ENCODE results near the gene IER2. TPM values are rescaled to one million over a fixed set of nuclear protein-coding genes. Genes with fewer than 3 reads are reported as not detected.
A peak's percentile ranks its signal among the peaks of the same experiment; 100 is the strongest.

Gene IER2
- total and polyA plus RNA-seq, 9 of the 15 experiments (the other 6 are each of a cell fraction or from before 2014, with no cell fraction given): 4.5 to 205 (median 23.7) TPM

DNA sequence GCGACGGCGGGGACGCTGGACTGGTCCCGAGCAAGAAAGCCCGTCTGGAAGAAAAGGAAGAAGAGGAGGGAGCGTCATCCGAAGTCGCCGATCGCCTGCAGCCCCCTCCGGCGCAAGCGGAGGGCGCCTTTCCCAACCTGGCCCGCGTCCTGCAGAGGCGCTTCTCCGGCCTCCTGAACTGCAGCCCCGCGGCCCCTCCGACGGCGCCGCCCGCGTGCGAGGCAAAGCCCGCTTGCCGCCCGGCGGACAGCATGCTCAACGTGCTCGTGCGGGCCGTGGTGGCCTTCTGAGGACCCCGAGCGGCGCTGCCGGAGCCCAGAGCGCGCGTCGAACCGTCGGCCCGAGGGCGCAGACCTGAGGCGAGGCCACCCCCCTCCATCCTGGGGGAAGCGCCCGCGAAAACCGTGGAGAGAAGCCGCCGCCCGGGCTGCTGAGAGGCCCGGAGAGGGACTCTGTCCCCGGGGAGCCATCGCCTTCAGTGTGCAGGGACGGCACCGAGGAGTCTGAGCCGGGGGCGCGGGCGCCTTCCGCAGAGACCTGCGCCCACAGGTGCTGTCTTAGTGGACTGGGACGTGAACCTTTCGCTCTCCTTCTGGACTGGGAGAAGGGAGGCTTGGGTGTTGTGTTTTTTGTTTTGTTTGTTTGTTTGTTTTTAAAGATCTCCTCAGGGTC, 3.5 kb downstream of the IER2 start (continued):
- TF ChIP-seq, protein P1, sequence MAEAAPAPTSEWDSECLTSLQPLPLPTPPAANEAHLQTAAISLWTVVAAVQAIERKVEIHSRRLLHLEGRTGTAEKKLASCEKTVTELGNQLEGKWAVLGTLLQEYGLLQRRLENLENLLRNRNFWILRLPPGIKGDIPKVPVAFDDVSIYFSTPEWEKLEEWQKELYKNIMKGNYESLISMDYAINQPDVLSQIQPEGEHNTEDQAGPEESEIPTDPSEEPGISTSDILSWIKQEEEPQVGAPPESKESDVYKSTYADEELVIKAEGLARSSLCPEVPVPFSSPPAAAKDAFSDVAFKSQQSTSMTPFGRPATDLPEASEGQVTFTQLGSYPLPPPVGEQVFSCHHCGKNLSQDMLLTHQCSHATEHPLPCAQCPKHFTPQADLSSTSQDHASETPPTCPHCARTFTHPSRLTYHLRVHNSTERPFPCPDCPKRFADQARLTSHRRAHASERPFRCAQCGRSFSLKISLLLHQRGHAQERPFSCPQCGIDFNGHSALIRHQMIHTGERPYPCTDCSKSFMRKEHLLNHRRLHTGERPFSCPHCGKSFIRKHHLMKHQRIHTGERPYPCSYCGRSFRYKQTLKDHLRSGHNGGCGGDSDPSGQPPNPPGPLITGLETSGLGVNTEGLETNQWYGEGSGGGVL (CRISPR knock-in tag; IDR thresholded peaks at IDR 0.05): no peak
- TF ChIP-seq, protein P2, sequence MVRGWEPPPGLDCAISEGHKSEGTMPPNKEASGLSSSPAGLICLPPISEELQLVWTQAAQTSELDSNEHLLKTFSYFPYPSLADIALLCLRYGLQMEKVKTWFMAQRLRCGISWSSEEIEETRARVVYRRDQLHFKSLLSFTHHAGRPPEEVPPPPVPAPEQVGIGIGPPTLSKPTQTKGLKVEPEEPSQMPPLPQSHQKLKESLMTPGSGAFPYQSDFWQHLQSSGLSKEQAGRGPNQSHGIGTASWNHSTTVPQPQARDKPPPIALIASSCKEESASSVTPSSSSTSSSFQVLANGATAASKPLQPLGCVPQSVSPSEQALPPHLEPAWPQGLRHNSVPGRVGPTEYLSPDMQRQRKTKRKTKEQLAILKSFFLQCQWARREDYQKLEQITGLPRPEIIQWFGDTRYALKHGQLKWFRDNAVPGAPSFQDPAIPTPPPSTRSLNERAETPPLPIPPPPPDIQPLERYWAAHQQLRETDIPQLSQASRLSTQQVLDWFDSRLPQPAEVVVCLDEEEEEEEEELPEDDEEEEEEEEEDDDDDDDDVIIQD (CRISPR knock-in tag; IDR thresholded peaks at IDR 0.05): no peak
- TF ChIP-seq ZNF282 (CRISPR knock-in tag; IDR thresholded peaks at IDR 0.05) (no peak), CHD4 (IDR thresholded peaks at IDR 0.05; ENCODE audit: insufficient read depth, insufficient replicate concordance, low read depth, low read length, poor library complexity, severe bottlenecking) (no peak), MCM5 (IDR thresholded peaks at IDR 0.05; ENCODE audit: low read depth) (no peak), MCM7 (IDR thresholded peaks at IDR 0.05) (no peak), ZNF23 (CRISPR knock-in tag; IDR thresholded peaks at IDR 0.05) (no peak), CREM (IDR thresholded peaks at IDR 0.05; ENCODE audit: low read depth) (peak; percentile 86), SMARCC2 (IDR thresholded peaks at IDR 0.05; ENCODE audit: low read depth) (no peak), NFXL1 (CRISPR knock-in tag; IDR thresholded peaks at IDR 0.05) (no peak), BMI1 (IDR thresholded peaks at IDR 0.05; ENCODE audit: low read length) (no peak), SRSF7 (optimal IDR thresholded peaks at IDR 0.05; ENCODE audit: low read depth, low read length) (peak; percentile 92), PYGO2 (tag; IDR thresholded peaks at IDR 0.05) (no peak), TAF7 (tag; IDR thresholded peaks at IDR 0.05) (no peak), ZSCAN29 (IDR thresholded peaks at IDR 0.05) (no peak)
- TF ChIP-seq, protein P3, sequence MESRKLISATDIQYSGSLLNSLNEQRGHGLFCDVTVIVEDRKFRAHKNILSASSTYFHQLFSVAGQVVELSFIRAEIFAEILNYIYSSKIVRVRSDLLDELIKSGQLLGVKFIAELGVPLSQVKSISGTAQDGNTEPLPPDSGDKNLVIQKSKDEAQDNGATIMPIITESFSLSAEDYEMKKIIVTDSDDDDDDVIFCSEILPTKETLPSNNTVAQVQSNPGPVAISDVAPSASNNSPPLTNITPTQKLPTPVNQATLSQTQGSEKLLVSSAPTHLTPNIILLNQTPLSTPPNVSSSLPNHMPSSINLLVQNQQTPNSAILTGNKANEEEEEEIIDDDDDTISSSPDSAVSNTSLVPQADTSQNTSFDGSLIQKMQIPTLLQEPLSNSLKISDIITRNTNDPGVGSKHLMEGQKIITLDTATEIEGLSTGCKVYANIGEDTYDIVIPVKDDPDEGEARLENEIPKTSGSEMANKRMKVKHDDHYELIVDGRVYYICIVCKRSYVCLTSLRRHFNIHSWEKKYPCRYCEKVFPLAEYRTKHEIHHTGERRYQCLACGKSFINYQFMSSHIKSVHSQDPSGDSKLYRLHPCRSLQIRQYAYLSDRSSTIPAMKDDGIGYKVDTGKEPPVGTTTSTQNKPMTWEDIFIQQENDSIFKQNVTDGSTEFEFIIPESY (CRISPR knock-in tag; IDR thresholded peaks at IDR 0.05): no peak
- TF ChIP-seq, protein P4, sequence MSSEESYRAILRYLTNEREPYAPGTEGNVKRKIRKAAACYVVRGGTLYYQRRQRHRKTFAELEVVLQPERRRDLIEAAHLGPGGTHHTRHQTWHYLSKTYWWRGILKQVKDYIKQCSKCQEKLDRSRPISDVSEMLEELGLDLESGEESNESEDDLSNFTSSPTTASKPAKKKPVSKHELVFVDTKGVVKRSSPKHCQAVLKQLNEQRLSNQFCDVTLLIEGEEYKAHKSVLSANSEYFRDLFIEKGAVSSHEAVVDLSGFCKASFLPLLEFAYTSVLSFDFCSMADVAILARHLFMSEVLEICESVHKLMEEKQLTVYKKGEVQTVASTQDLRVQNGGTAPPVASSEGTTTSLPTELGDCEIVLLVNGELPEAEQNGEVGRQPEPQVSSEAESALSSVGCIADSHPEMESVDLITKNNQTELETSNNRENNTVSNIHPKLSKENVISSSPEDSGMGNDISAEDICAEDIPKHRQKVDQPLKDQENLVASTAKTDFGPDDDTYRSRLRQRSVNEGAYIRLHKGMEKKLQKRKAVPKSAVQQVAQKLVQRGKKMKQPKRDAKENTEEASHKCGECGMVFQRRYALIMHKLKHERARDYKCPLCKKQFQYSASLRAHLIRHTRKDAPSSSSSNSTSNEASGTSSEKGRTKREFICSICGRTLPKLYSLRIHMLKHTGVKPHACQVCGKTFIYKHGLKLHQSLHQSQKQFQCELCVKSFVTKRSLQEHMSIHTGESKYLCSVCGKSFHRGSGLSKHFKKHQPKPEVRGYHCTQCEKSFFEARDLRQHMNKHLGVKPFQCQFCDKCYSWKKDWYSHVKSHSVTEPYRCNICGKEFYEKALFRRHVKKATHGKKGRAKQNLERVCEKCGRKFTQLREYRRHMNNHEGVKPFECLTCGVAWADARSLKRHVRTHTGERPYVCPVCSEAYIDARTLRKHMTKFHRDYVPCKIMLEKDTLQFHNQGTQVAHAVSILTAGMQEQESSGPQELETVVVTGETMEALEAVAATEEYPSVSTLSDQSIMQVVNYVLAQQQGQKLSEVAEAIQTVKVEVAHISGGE (CRISPR knock-in tag; IDR thresholded peaks at IDR 0.05): peak in 1 of 3 experiments; percentile 45; a peak in 1 of 6 replicates
- TF ChIP-seq, protein P5, sequence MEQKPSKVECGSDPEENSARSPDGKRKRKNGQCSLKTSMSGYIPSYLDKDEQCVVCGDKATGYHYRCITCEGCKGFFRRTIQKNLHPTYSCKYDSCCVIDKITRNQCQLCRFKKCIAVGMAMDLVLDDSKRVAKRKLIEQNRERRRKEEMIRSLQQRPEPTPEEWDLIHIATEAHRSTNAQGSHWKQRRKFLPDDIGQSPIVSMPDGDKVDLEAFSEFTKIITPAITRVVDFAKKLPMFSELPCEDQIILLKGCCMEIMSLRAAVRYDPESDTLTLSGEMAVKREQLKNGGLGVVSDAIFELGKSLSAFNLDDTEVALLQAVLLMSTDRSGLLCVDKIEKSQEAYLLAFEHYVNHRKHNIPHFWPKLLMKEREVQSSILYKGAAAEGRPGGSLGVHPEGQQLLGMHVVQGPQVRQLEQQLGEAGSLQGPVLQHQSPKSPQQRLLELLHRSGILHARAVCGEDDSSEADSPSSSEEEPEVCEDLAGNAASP (IDR thresholded peaks at IDR 0.05): no peak
